IMR-90 (cell line): ENCODE measurements around the gene IGFBP5. TPM values are rescaled to one million over a fixed set of nuclear protein-coding genes. Genes with fewer than 3 reads are reported as not detected.

Experiments used
- ATAC-seq: fragments of 200-7000 bp; cut with Tn5 transposase; 2 replicates; pipeline ENCODE4 v1.9.1; 2020; ENCODE audit warnings: low read depth, mild to moderate bottlenecking, moderate library complexity
- BruUV-seq: library from RNA; stranded (reverse); fragments of 400-500 nt; replicated peaks from 2 replicates; lab custom pipeline; 2021; lab: Mats Ljungman, UMichigan
- CTCF ChIA-PET: fragments of 300-600 bp; formaldehyde crosslinking; extraction: SDS; loops from one replicate; lab custom pipeline; 2021; ENCODE audit warnings: antibody characterized with exemption; lab: Yijun Ruan, JAX
- POLR2A ChIA-PET: fragments of 300-600 bp; sonication (Branson Sonifier 250); formaldehyde crosslinking; loops from one replicate; lab custom pipeline; 2022; ENCODE audit warnings: antibody characterized with exemption; ENCODE audit not compliant: unreplicated experiment; lab: Charles Lee
- DNase-seq: peaks from one replicate; pipeline ENCODE4 v3.0.0; 2013
- H2AFZ ChIP-seq: replicated peaks from 2 replicates; pipeline ENCODE3; 2013; ENCODE audit warnings: low read length, mild to moderate bottlenecking; ENCODE audit not compliant: poor library complexity
- H2AK5ac ChIP-seq: 2 replicates; pipeline ENCODE4 v1.6.1; 2013; ENCODE audit warnings: low read depth, low read length, inconsistent platforms
- H2AK9ac ChIP-seq: replicated peaks from 2 replicates; pipeline ENCODE3; 2013; ENCODE audit warnings: mild to moderate bottlenecking, low read depth, low read length, moderate library complexity; ENCODE audit not compliant: poor library complexity
- H2BK120ac ChIP-seq: 2 replicates; pipeline ENCODE4 v1.6.1; 2013; ENCODE audit warnings: low read depth, low read length, inconsistent platforms
- H2BK15ac ChIP-seq: 3 replicates; pipeline ENCODE4 v1.6.1; 2013; ENCODE audit warnings: low read depth, low read length, inconsistent platforms
- H2BK20ac ChIP-seq: 2 replicates; pipeline ENCODE4 v1.6.1; 2013; ENCODE audit warnings: low read depth, mild to moderate bottlenecking, inconsistent platforms, low read length, moderate library complexity
- H2BK5ac ChIP-seq: 2 replicates; pipeline ENCODE4 v1.6.1; 2013; ENCODE audit warnings: mild to moderate bottlenecking, low read depth, low read length, inconsistent platforms; ENCODE audit not compliant: poor library complexity, severe bottlenecking
- H3K14ac ChIP-seq: replicated peaks from 2 replicates; pipeline ENCODE4 v1.6.1; 2013; ENCODE audit warnings: low read depth, low read length, inconsistent platforms
- H3K18ac ChIP-seq: 2 replicates; pipeline ENCODE4 v1.6.1; 2013; ENCODE audit warnings: low read depth, low read length, control low read depth
- H3K23ac ChIP-seq: 2 replicates; pipeline ENCODE4 v1.6.1; 2013; ENCODE audit warnings: low read depth, low read length, inconsistent platforms
- H3K27ac ChIP-seq: 2 replicates; pipeline ENCODE4 v1.5.1; 2013; ENCODE audit warnings: mild to moderate bottlenecking, control low read depth, low read length; ENCODE audit not compliant: insufficient read depth
- H3K27me3 ChIP-seq: 2 replicates; pipeline ENCODE4 v1.6.1; 2013; ENCODE audit warnings: low read length; ENCODE audit not compliant: control insufficient read depth, insufficient read depth
- H3K36me3 ChIP-seq: 2 replicates; pipeline ENCODE4 v1.6.1; 2013; ENCODE audit warnings: low read length, mixed read lengths; ENCODE audit not compliant: control insufficient read depth, insufficient read depth
- H3K4ac ChIP-seq: 2 replicates; pipeline ENCODE4 v1.6.1; 2013; ENCODE audit warnings: low read depth, low read length, inconsistent platforms
- H3K4me1 ChIP-seq: 2 replicates; pipeline ENCODE4 v1.6.1; 2013; ENCODE audit warnings: low read length, mixed read lengths; ENCODE audit not compliant: control insufficient read depth, insufficient read depth
- H3K4me2 ChIP-seq: 2 replicates; pipeline ENCODE4 v1.6.1; 2013; ENCODE audit warnings: low read depth, mild to moderate bottlenecking, control low read depth, low read length, moderate library complexity
- H3K4me3 ChIP-seq: 2 replicates; pipeline ENCODE4 v1.5.1; 2013; ENCODE audit warnings: low read depth, mild to moderate bottlenecking, control low read depth, low read length, moderate library complexity; ENCODE audit not compliant: insufficient read depth
- H3K56ac ChIP-seq: 2 replicates; pipeline ENCODE4 v1.6.1; 2013; ENCODE audit warnings: low read length, inconsistent platforms; ENCODE audit not compliant: insufficient read depth; ENCODE audit errors: extremely low read depth
- H3K79me1 ChIP-seq, 2 experiments: 2 replicates each; pipeline ENCODE4 v1.6.1; 2013; ENCODE audit warnings: low read length in 2 of 2, inconsistent platforms in 1 of 2, low read depth in 1 of 2
- H3K9ac ChIP-seq: 2 replicates; pipeline ENCODE4 v1.6.1; 2013; ENCODE audit warnings: low read depth, low read length, control low read depth
- H3K9me1 ChIP-seq: 2 replicates; pipeline ENCODE4 v1.6.1; 2013; ENCODE audit warnings: low read length, inconsistent platforms; ENCODE audit not compliant: insufficient read depth
- H3K9me3 ChIP-seq: 2 replicates; pipeline ENCODE4 v1.6.1; 2013; ENCODE audit warnings: low read length; ENCODE audit not compliant: control insufficient read depth, insufficient read depth
- H4K20me1 ChIP-seq: 2 replicates; pipeline ENCODE4 v1.6.1; 2013; ENCODE audit warnings: low read length, inconsistent platforms; ENCODE audit not compliant: insufficient read depth
- H4K5ac ChIP-seq: 2 replicates; pipeline ENCODE4 v1.6.1; 2013; ENCODE audit warnings: mild to moderate bottlenecking, low read depth, low read length, control low read depth
- H4K8ac ChIP-seq, 2 experiments: 2 replicates each; pipeline ENCODE4 v1.6.1; 2013; ENCODE audit warnings: low read depth in 2 of 2, low read length in 2 of 2, control low read depth in 1 of 2, inconsistent platforms in 1 of 2
- H4K91ac ChIP-seq: 2 replicates; pipeline ENCODE4 v1.6.1; 2013; ENCODE audit warnings: low read depth, low read length, inconsistent platforms; ENCODE audit not compliant: insufficient read depth
- FOS ChIP-seq: fragments of 150-350 bp; IDR thresholded peaks from 2 replicates; pipeline ENCODE4 v1.6.1; 2016; ENCODE audit warnings: low read depth, low read length
- MAFK ChIP-seq: IDR thresholded peaks from 2 replicates; pipeline ENCODE4 v1.6.1; 2012; ENCODE audit warnings: low read depth, low read length, improper control_type of control experiment
- NFE2L2 ChIP-seq: fragments of 150-350 bp; IDR thresholded peaks from 2 replicates; pipeline ENCODE4 v1.6.1; 2016; ENCODE audit warnings: low read depth, mild to moderate bottlenecking, low read length
- RAD21 ChIP-seq: IDR thresholded peaks from 2 replicates; pipeline ENCODE4 v1.6.1; 2012; ENCODE audit warnings: low read length, improper control_type of control experiment
- RFX5 ChIP-seq: IDR thresholded peaks from 2 replicates; pipeline ENCODE4 v1.8.0; 2012; ENCODE audit warnings: low read depth, mild to moderate bottlenecking, low read length, moderate library complexity
- SMC3 ChIP-seq: fragments of 150-350 bp; IDR thresholded peaks from 2 replicates; pipeline ENCODE4 v1.6.1; 2016; ENCODE audit warnings: low read depth, mild to moderate bottlenecking, antibody characterized with exemption, low read length, moderate library complexity
- WGBS, 2 experiments: methylation state at CpG; one replicate each; pipeline versions ENCODE4 v1.1.5 to v1.1.7; 2013; ENCODE audit warnings: missing lambda C conversion rate in 2 of 2; ENCODE audit not compliant: insufficient read length in 1 of 2; ENCODE audit errors: extremely low coverage in 2 of 2; 5-methylcytosine and 5-hydroxymethylcytosine counted together
- dilution Hi-C: fragments of 300-500 bp; cut with HindIII; formaldehyde crosslinking; loops from one replicate; pipeline ENCODE4 v1.14.3; 2018; ENCODE audit warnings: low sequenced_read_pairs; ENCODE audit not compliant: unreplicated experiment
- in situ Hi-C: fragments of 300-500 bp; cut with MboI; formaldehyde crosslinking; loops from 3 replicates; pipeline ENCODE4 v1.14.3; 2019; ENCODE audit warnings: low sequenced_read_pairs, inconsistent platforms, mixed read lengths
- intact Hi-C: fragments of 100-400 bp; cut with micrococcal nuclease; formaldehyde crosslinking; loops from 2 replicates; pipeline ENCODE4 v1.10.0; 2022
- polyA plus RNA-seq, 3 experiments: library from polyadenylated mRNA; depleted of rRNA; stranded (reverse); fragments of >200 nt; gene quantifications; 2 replicates each; pipeline ENCODE4 v1.2.3, GENCODE V29; 2012; ENCODE audit warnings: low replicate concordance in 1 of 3
- total RNA-seq: library from RNA; depleted of rRNA; stranded (reverse); fragments of >200 nt; gene quantifications from 2 replicates; pipeline ENCODE4 v1.2.3, GENCODE V29; 2012
- TF ChIP-seq, protein P1 (sequence below): fragments of 150-350 bp; IDR thresholded peaks from 2 replicates; pipeline ENCODE4 v1.6.1; 2016; ENCODE audit warnings: low read depth, mild to moderate bottlenecking, low read length, moderate library complexity, borderline replicate concordance
- TF ChIP-seq, protein P2 (sequence below): conservative IDR thresholded peaks from 2 replicates; pipeline ENCODE4 v1.5.1; 2012; ENCODE audit warnings: mild to moderate bottlenecking, low read depth, low read length, improper control_type of control experiment

IGFBP5 gene
- total and polyA plus RNA-seq, 2 of the 4 experiments (the other 2 are of a cell fraction) = 392 to 1,339 TPM

DNA sequence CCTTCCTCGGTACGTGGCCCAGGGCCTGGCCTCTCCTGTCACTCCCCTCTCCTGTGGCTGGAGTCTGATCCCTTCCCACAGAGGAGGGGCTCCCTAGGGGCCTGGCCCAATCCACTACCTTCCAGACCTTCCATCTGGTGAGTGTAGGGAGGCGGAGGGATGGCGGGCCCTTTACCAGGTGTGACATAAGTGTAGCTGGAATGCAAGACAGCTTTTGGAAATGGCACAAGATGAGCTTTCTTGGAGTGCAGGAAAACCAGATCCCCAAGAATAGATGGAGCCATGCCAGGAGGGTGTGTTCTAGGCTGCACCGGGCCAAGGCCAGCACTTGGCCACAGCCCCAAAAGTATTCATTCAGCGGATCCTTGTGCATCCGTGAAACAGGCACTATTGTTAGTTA lies 30.1 kb downstream of the IGFBP5 start (continued):
- TF ChIP-seq, protein P1, sequence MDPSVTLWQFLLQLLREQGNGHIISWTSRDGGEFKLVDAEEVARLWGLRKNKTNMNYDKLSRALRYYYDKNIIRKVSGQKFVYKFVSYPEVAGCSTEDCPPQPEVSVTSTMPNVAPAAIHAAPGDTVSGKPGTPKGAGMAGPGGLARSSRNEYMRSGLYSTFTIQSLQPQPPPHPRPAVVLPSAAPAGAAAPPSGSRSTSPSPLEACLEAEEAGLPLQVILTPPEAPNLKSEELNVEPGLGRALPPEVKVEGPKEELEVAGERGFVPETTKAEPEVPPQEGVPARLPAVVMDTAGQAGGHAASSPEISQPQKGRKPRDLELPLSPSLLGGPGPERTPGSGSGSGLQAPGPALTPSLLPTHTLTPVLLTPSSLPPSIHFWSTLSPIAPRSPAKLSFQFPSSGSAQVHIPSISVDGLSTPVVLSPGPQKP = no peak
- TF ChIP-seq NFE2L2 = no peak

DNA sequence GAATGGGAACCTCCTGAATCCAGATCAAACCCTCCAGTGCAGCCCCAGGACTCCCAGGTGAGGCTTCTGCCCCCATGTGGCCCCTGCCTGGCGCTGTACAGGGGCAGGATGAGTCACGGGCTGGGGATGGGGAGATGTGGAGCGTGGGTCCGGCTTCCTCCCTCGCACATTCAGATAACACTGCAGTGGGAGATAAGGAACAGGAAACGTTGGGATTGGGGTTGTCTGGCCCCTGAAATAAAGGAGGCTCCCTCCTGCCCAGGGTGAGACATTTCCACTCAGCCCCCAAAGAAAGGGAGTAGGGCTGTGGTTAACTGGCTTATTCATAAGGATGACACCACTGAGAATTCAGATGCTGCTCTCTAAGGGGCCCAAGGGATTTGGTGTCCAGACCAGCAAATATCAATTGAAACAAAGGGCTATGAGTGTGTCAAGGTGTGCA lies 30.7 kb downstream of the IGFBP5 start:
- H3K27ac ChIP-seq = no peak overlapping the region
- H4K91ac ChIP-seq = no peak overlapping the region; the same call in 1 of the 2 replicates
- no peak overlapping the region for H2BK120ac ChIP-seq
- no peak overlapping the region for H2BK15ac ChIP-seq
- no peak overlapping the region for H3K23ac ChIP-seq
- H3K4me1 ChIP-seq = no peaks in the 10 kb centered on the region; the same call in 1 of the 2 replicates
- peak overlapping the region; percentile 19 for H2AFZ ChIP-seq
- ChIA-PET POLR2A (no interaction called here), CTCF (interaction anchor here (10.0 kb wide), 1 partner anchor 147 kb away, joined by 88 read pairs; no protein-coding TSS in a partner anchor)
- no peak overlapping the region for H3K56ac ChIP-seq
- DNase-seq (peak; percentile 45), ATAC-seq (0 out of 2 replicates have a peak, but pooled peaks have one; percentile 10)
- no CpG with 5 or more reads among the region's 6 CpGs for WGBS, 2 experiments
- peak overlapping the region; percentile 11; the same call in 1 of the 2 replicates for H3K4ac ChIP-seq
- in situ Hi-C loops (loop anchor here (5.0 to 10.0 kb wide), 2 partner anchors 147 to 440 kb away; no protein-coding TSS in a partner anchor), intact Hi-C loops (loop anchor here (5.0 to 10.0 kb wide), 2 partner anchors 442 to 630 kb away; no protein-coding TSS in a partner anchor), dilution Hi-C loops (loop anchor here (25.0 kb wide), 1 partner anchor 152 kb away; no protein-coding TSS in a partner anchor)
- no peak overlapping the region for H2AK5ac ChIP-seq
- H3K79me1 ChIP-seq = no peaks in the 10 kb centered on the region
- peak overlapping the region; percentile 26; the same call in 1 of the 2 replicates for H2BK20ac ChIP-seq
- no peak overlapping the region for H2BK5ac ChIP-seq
- no peaks in the 10 kb centered on the region for H3K27me3 ChIP-seq
- no peak overlapping the region for H3K4me3 ChIP-seq
- no TSS peak for BruUV-seq
- no peak overlapping the region for H3K18ac ChIP-seq
- H3K9me1 ChIP-seq = no peaks in the 10 kb centered on the region
- no peaks in the 10 kb centered on the region; the same call in 1 of the 2 replicates for H4K20me1 ChIP-seq
- H3K14ac ChIP-seq = no peak overlapping the region
- H4K5ac ChIP-seq = no peak overlapping the region
- TF ChIP-seq SMC3 = peak; percentile 33; the same call in 1 of the 2 replicates
- no peak for TF ChIP-seq MAFK
- TF ChIP-seq, protein P2, sequence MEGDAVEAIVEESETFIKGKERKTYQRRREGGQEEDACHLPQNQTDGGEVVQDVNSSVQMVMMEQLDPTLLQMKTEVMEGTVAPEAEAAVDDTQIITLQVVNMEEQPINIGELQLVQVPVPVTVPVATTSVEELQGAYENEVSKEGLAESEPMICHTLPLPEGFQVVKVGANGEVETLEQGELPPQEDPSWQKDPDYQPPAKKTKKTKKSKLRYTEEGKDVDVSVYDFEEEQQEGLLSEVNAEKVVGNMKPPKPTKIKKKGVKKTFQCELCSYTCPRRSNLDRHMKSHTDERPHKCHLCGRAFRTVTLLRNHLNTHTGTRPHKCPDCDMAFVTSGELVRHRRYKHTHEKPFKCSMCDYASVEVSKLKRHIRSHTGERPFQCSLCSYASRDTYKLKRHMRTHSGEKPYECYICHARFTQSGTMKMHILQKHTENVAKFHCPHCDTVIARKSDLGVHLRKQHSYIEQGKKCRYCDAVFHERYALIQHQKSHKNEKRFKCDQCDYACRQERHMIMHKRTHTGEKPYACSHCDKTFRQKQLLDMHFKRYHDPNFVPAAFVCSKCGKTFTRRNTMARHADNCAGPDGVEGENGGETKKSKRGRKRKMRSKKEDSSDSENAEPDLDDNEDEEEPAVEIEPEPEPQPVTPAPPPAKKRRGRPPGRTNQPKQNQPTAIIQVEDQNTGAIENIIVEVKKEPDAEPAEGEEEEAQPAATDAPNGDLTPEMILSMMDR = peak; percentile 45
- peak; percentile 40 for TF ChIP-seq FOS
- no peak for TF ChIP-seq RFX5
- TF ChIP-seq RAD21 = peak; percentile 37
- TF ChIP-seq, protein P1 = no peak
- H2AK9ac ChIP-seq = no peak overlapping the region
- H3K4me2 ChIP-seq = no peak overlapping the region
- no peak overlapping the region for H3K9ac ChIP-seq
- H3K9me3 ChIP-seq = no peaks in the 10 kb centered on the region
- H4K8ac ChIP-seq = no peak overlapping the region
- H3K36me3 ChIP-seq = peaks cover 2% of the 10 kb centered on the region; the same call in 1 of the 2 replicates
